ENCODE results near the gene LOC101059915.

LOC101059915 gene

DNA sequence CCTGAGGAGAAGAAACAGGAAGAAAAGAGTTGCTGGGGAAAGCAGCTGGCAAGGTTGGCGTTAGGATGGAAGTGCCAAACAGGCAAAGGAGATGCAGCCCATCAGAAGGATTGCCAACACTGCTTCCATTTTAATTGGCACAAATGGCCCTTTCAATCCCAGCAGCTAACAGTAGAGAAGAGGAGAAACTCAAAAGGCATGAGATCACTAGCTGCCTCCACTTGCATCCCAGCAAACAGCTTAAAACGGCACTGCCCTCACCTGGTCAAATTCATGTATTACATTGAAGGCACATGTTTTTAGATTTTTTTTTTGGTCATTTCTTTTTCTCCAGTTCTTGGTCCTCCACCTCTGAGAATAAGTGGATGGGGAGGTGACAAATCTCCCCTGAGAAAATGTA lies 14.9 kb upstream of the LOC101059915 start:
- Histone ChIP-seq H3K4me2 (ENCODE audit: insufficient read depth, low read length) (no peak overlapping the region), H3K27ac (ENCODE audit: insufficient read depth, low read depth, low read length) (no peak overlapping the region), H3K4me1 (ENCODE audit: control insufficient read depth, extremely low read depth, insufficient read depth, low read length) (no peaks in the 10 kb centered on the region), H3K79me2 (ENCODE audit: control insufficient read depth, insufficient read depth, low read length) (no peaks in the 10 kb centered on the region), H3K4me3 (replicated peaks in 1 of 3; ENCODE audit: insufficient read depth in 1 of 3, low read depth in 1 of 3, low read length in 3 of 3) (no peak overlapping the region), H2AFZ (ENCODE audit: low read depth, low read length) (no peak overlapping the region), H3K9ac (replicated peaks; ENCODE audit: extremely low read depth, insufficient read depth, low read length) (no peak overlapping the region), H3K27me3 (ENCODE audit: control insufficient read depth in 2 of 2, insufficient read depth in 2 of 2, low read length in 2 of 2) (no peaks in the 10 kb centered on the region), H3K9me3 (replicated peaks; ENCODE audit: control insufficient read depth, insufficient read depth, low read length) (no peaks in the 10 kb centered on the region), H3K36me3 (ENCODE audit: control insufficient read depth in 2 of 2, extremely low read depth in 1 of 2, insufficient read depth in 2 of 2, low read length in 2 of 2) (no peaks in the 10 kb centered on the region), H4K20me1 (replicated peaks; ENCODE audit: control insufficient read depth, extremely low read depth, insufficient read depth, low read length) (no peaks in the 10 kb centered on the region), H3K9me1 (replicated peaks; ENCODE audit: control insufficient read depth, extremely low read depth, insufficient read depth, low read length) (no peaks in the 10 kb centered on the region)
- TF ChIP-seq, protein P1, sequence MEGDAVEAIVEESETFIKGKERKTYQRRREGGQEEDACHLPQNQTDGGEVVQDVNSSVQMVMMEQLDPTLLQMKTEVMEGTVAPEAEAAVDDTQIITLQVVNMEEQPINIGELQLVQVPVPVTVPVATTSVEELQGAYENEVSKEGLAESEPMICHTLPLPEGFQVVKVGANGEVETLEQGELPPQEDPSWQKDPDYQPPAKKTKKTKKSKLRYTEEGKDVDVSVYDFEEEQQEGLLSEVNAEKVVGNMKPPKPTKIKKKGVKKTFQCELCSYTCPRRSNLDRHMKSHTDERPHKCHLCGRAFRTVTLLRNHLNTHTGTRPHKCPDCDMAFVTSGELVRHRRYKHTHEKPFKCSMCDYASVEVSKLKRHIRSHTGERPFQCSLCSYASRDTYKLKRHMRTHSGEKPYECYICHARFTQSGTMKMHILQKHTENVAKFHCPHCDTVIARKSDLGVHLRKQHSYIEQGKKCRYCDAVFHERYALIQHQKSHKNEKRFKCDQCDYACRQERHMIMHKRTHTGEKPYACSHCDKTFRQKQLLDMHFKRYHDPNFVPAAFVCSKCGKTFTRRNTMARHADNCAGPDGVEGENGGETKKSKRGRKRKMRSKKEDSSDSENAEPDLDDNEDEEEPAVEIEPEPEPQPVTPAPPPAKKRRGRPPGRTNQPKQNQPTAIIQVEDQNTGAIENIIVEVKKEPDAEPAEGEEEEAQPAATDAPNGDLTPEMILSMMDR (IDR thresholded peaks at IDR 0.05; ENCODE audit: extremely low read depth in 1 of 2, insufficient read depth in 1 of 2, low read depth in 1 of 2, low read length in 2 of 2): peak; percentile 40 to 43
- no peak for TF ChIP-seq FOS (IDR thresholded peaks at IDR 0.05; ENCODE audit: borderline replicate concordance, insufficient read depth, low read length)
- POLR2A ChIA-PET: no interaction called here
- FAIRE-seq (peak; percentile 49), DNase-seq (ENCODE audit: low read depth, low spot score) (peak; percentile 56)
- intact Hi-C loops (cut with micrococcal nuclease) (loop anchor here (2.0 to 5.0 kb wide), 2 partner anchors 40 to 78 kb away; no protein-coding TSS in a partner anchor), dilution Hi-C loops (cut with MboI; ENCODE audit: extremely low pct_ligation_motif_present, low sequenced_read_pairs) (no loop called here)
- CTCF ChIA-PET: interaction anchor here (0.7 to 3.5 kb wide), 17 partner anchors 10 to 224 kb away, joined by 3 to 16 read pairs (median 4); partner anchors contain the start of gene CXCR3
- BruUV-seq (replicated peaks): no TSS peak

DNA sequence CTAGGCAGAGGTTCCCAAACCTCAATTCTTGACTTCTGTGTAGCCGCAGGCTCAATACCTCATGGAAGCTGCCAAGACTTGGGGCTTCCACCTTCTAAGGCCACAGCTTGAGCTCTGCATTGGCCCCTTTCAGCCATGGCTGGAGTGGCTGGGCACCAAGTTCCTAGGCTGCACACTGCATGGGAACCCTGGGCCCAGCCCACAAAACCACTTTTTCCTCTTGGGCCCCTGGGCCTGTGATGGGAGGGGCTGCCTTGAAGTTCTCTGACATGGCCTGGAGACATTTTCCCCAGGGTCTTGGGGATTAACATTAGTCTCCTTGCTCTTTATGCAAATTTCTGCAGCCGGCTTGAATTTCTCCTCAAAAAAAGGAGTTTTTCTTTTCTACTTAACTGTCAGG lies 14.0 kb upstream of the LOC101059915 start:
- Histone ChIP-seq H4K20me1 (replicated peaks; ENCODE audit: control insufficient read depth, extremely low read depth, insufficient read depth, low read length) (no peaks in the 10 kb centered on the region), H3K9me3 (replicated peaks; ENCODE audit: control insufficient read depth, insufficient read depth, low read length) (no peaks in the 10 kb centered on the region), H3K9me1 (replicated peaks; ENCODE audit: control insufficient read depth, extremely low read depth, insufficient read depth, low read length) (no peaks in the 10 kb centered on the region), H3K4me3 (replicated peaks in 1 of 3; ENCODE audit: insufficient read depth in 1 of 3, low read depth in 1 of 3, low read length in 3 of 3) (no peak overlapping the region), H3K4me1 (ENCODE audit: control insufficient read depth, extremely low read depth, insufficient read depth, low read length) (no peaks in the 10 kb centered on the region), H3K4me2 (ENCODE audit: insufficient read depth, low read length) (no peak overlapping the region), H3K27me3 (ENCODE audit: control insufficient read depth in 2 of 2, insufficient read depth in 2 of 2, low read length in 2 of 2) (peaks cover 0 to 1% of the 10 kb centered on the region in 2 experiments), H2AFZ (ENCODE audit: low read depth, low read length) (no peak overlapping the region), H3K36me3 (ENCODE audit: control insufficient read depth in 2 of 2, extremely low read depth in 1 of 2, insufficient read depth in 2 of 2, low read length in 2 of 2) (no peaks in the 10 kb centered on the region), H3K27ac (ENCODE audit: insufficient read depth, low read depth, low read length) (no peak overlapping the region), H3K79me2 (ENCODE audit: control insufficient read depth, insufficient read depth, low read length) (no peaks in the 10 kb centered on the region), H3K9ac (replicated peaks; ENCODE audit: extremely low read depth, insufficient read depth, low read length) (no peak overlapping the region)
- no peak for FAIRE-seq
- no peak for TF ChIP-seq MYC (IDR thresholded peaks at IDR 0.05; ENCODE audit: low read depth, low read length)
- no peak for TF ChIP-seq FOS (IDR thresholded peaks at IDR 0.05; ENCODE audit: borderline replicate concordance, insufficient read depth, low read length)
- no TSS peak for BruUV-seq (replicated peaks)
- ChIA-PET CTCF (interaction anchor here (1.1 to 3.5 kb wide), 3 partner anchors 80 to 225 kb away, joined by 4 to 13 read pairs (median 4); no protein-coding TSS in a partner anchor), POLR2A (no interaction called here)
- no peak for DNase-seq (ENCODE audit: low read depth, low spot score)
- intact Hi-C loops (cut with micrococcal nuclease) (loop anchor here (2.0 to 5.0 kb wide), 2 partner anchors 41 to 79 kb away; no protein-coding TSS in a partner anchor), dilution Hi-C loops (cut with MboI; ENCODE audit: extremely low pct_ligation_motif_present, low sequenced_read_pairs) (no loop called here)

Measured in endothelial cell of umbilical vein (primary cell).